ENCODE measurements around the gene ZNF273. TPM values are rescaled to one million over a fixed set of nuclear protein-coding genes. Genes with fewer than 3 reads are reported as not detected.

ZNF273 gene
- total RNA-seq, 1 experiment from 2014 or later: 7.6 TPM

- H3K27ac ChIP-seq (ENCODE audit: low read length): no peak overlapping the region
- CTCF ChIA-PET: no interaction called here
Observed at GRCh38 chr7:64884085-64884912, 18.8 kb upstream of the ZNF273 start.

GRCh38 chr7:64884913-64885370, 18.1 kb upstream of the ZNF273 start:
- ATAC-seq: no peak
- no peaks in the 10 kb centered on the region for H3K4me1 ChIP-seq (ENCODE audit: insufficient read depth, low read length)
- DNase-seq: no peak
- H3K4me3 ChIP-seq (ENCODE audit: low read length): no peak overlapping the region
- no peaks in the 10 kb centered on the region for H3K9me3 ChIP-seq (ENCODE audit: low read length)
- H3K27me3 ChIP-seq (ENCODE audit: low read length): no peaks in the 10 kb centered on the region
- H3K36me3 ChIP-seq (ENCODE audit: low read depth, low read length): no peaks in the 10 kb centered on the region
- TF ChIP-seq EZH2 (IDR thresholded peaks at IDR 0.05; ENCODE audit: low read length, unreplicated experiment) (no peak), EZH2phosphoT487 (IDR thresholded peaks at IDR 0.05; ENCODE audit: borderline replicate concordance, low read length) (no peak), CTCF (conservative IDR thresholded peaks at IDR 0.05; ENCODE audit: low read depth, low read length) (no peak)
- H3K9ac ChIP-seq (ENCODE audit: low read length): no peak overlapping the region
- H3K9me2 ChIP-seq (replicated peaks; ENCODE audit: low read length): no peaks in the 10 kb centered on the region
- no TSS peak for BruUV-seq (replicated peaks)
- no peak overlapping the region for H2AFZ ChIP-seq (ENCODE audit: low read length)
- POLR2A ChIA-PET (ENCODE audit: unreplicated experiment): no interaction called here
- H3K79me2 ChIP-seq (ENCODE audit: low read length): no peaks in the 10 kb centered on the region
- no peak overlapping the region for H3K4me2 ChIP-seq (ENCODE audit: low read length)
- H4K20me1 ChIP-seq (ENCODE audit: low read length): no peaks in the 10 kb centered on the region
- H3F3A ChIP-seq (ENCODE audit: low read length, unreplicated experiment): no peaks in the 10 kb centered on the region
- intact Hi-C loops (cut with micrococcal nuclease): no loop called here
- H3K27ac ChIP-seq (ENCODE audit: low read length): no peak overlapping the region
- CTCF ChIA-PET: no interaction called here

More at GRCh38 chr7:64884085-64884912, 18.8 kb upstream of the ZNF273 start:
- Histone ChIP-seq H3K36me3 (ENCODE audit: low read depth, low read length) (no peaks in the 10 kb centered on the region), H3F3A (ENCODE audit: low read length, unreplicated experiment) (no peaks in the 10 kb centered on the region), H3K4me3 (ENCODE audit: low read length) (no peak overlapping the region), H3K79me2 (ENCODE audit: low read length) (no peaks in the 10 kb centered on the region), H3K9me2 (replicated peaks; ENCODE audit: low read length) (no peaks in the 10 kb centered on the region), H3K9me3 (ENCODE audit: low read length) (no peaks in the 10 kb centered on the region), H3K4me2 (ENCODE audit: low read length) (no peak overlapping the region), H3K4me1 (ENCODE audit: insufficient read depth, low read length) (no peaks in the 10 kb centered on the region), H3K9ac (ENCODE audit: low read length) (no peak overlapping the region), H4K20me1 (ENCODE audit: low read length) (no peaks in the 10 kb centered on the region), H2AFZ (ENCODE audit: low read length) (no peak overlapping the region), H3K27me3 (ENCODE audit: low read length) (no peaks in the 10 kb centered on the region)
- intact Hi-C loops (cut with micrococcal nuclease): no loop called here
- DNase-seq: no peak
- BruUV-seq (replicated peaks): no TSS peak
- TF ChIP-seq EZH2 (IDR thresholded peaks at IDR 0.05; ENCODE audit: low read length, unreplicated experiment): no peak
- TF ChIP-seq EZH2phosphoT487 (IDR thresholded peaks at IDR 0.05; ENCODE audit: borderline replicate concordance, low read length): no peak
- TF ChIP-seq CTCF (conservative IDR thresholded peaks at IDR 0.05; ENCODE audit: low read depth, low read length): no peak
- POLR2A ChIA-PET (ENCODE audit: unreplicated experiment): no interaction called here
- no peak for ATAC-seq

Measured in PC-3 (cell line).